HepG2 (cell line): ENCODE data around the gene CDHR4. TPM values are rescaled to one million over a fixed set of nuclear protein-coding genes. Genes with fewer than 3 reads are reported as not detected.

Source experiments
- ARNTL ChIP-seq: sonication (generic); formaldehyde crosslinking; IDR thresholded peaks from 2 replicates; pipeline ENCODE4 v1.4.0; 2020; ENCODE audit warnings: mild to moderate bottlenecking, missing genetic modification reagents
- BRD4 ChIP-seq: sonication (generic); formaldehyde crosslinking; IDR thresholded peaks from 2 replicates; pipeline ENCODE4 v1.4.0; 2020; ENCODE audit warnings: missing genetic modification reagents
- CREBL2 ChIP-seq: sonication (generic); formaldehyde crosslinking; IDR thresholded peaks from 2 replicates; pipeline ENCODE4 v1.8.1; 2023; ENCODE audit warnings: missing genetic modification reagents, mild to moderate bottlenecking, borderline replicate concordance
- CTCF ChIP-seq: sonication (generic); formaldehyde crosslinking; IDR thresholded peaks from 2 replicates; pipeline ENCODE4 v1.5.0; 2020; ENCODE audit warnings: mild to moderate bottlenecking, missing genetic modification reagents, moderate library complexity
- FOSL2 ChIP-seq: sonication (generic); formaldehyde crosslinking; IDR thresholded peaks from 2 replicates; pipeline ENCODE4 v1.4.0; 2020; ENCODE audit warnings: missing genetic modification reagents
- ISX ChIP-seq: sonication (generic); formaldehyde crosslinking; conservative IDR thresholded peaks from 2 replicates; pipeline ENCODE4 v1.5.0; 2020; ENCODE audit warnings: missing genetic modification reagents
- JUN ChIP-seq: sonication (generic); formaldehyde crosslinking; IDR thresholded peaks from 2 replicates; pipeline ENCODE4 v1.4.0; 2020; ENCODE audit warnings: mild to moderate bottlenecking, missing genetic modification reagents
- MAZ ChIP-seq, 2 experiments: sonication (generic) in 1 of 2; formaldehyde crosslinking in 1 of 2; IDR thresholded peaks; 2 replicates each; pipeline versions ENCODE4 v1.5.0 to v1.6.1; 2012 to 2020; ENCODE audit warnings: low read depth in 2 of 2, mild to moderate bottlenecking in 2 of 2, borderline replicate concordance in 1 of 2, improper control_type of control experiment in 1 of 2, low read length in 1 of 2, missing genetic modification reagents in 1 of 2, moderate library complexity in 1 of 2
- NFE2L2 ChIP-seq: fragments of 150-350 bp; IDR thresholded peaks from 2 replicates; pipeline ENCODE4 v1.6.1; 2014; ENCODE audit warnings: low read length
- PHF21A ChIP-seq: sonication (generic); formaldehyde crosslinking; IDR thresholded peaks from 2 replicates; pipeline ENCODE4 v1.5.0; 2020; ENCODE audit warnings: mild to moderate bottlenecking, missing genetic modification reagents
- SIN3A ChIP-seq: IDR thresholded peaks from 2 replicates; pipeline ENCODE4 v1.6.1; 2011; ENCODE audit warnings: low read depth, mild to moderate bottlenecking, control low read depth, low read length, borderline replicate concordance
- SMARCE1 ChIP-seq: fragments of 450-650 bp; IDR thresholded peaks from 2 replicates; pipeline ENCODE4 v1.6.1; 2017; ENCODE audit warnings: borderline replicate concordance
- SMC3 ChIP-seq: IDR thresholded peaks from 2 replicates; pipeline ENCODE4 v1.6.1; 2011; ENCODE audit warnings: low read length, improper control_type of control experiment
- TBP ChIP-seq: sonication (generic); formaldehyde crosslinking; IDR thresholded peaks from 2 replicates; pipeline ENCODE4 v1.5.0; 2020; ENCODE audit warnings: missing genetic modification reagents
- TEAD3 ChIP-seq: optimal IDR thresholded peaks from 2 replicates; pipeline ENCODE3; 2016; ENCODE audit warnings: borderline replicate concordance
- YEATS2 ChIP-seq: sonication (generic); formaldehyde crosslinking; IDR thresholded peaks from 2 replicates; pipeline ENCODE4 v1.4.0; 2020; ENCODE audit warnings: missing genetic modification reagents, borderline replicate concordance
- YY1 ChIP-seq: IDR thresholded peaks from 2 replicates; pipeline ENCODE4 v1.6.1; 2011; ENCODE audit warnings: low read length, low read depth, moderate library complexity, mild to moderate bottlenecking; ENCODE audit not compliant: insufficient read depth, insufficient replicate concordance
- ZKSCAN5 ChIP-seq: sonication (generic); formaldehyde crosslinking; IDR thresholded peaks from 2 replicates; pipeline ENCODE4 v1.5.1; 2020; ENCODE audit warnings: mild to moderate bottlenecking, missing genetic modification reagents
- ZNF124 ChIP-seq: sonication (generic); formaldehyde crosslinking; IDR thresholded peaks from 2 replicates; pipeline ENCODE4 v1.4.0; 2020; ENCODE audit warnings: missing genetic modification reagents
- ZNF205 ChIP-seq: IDR thresholded peaks from 2 replicates; pipeline ENCODE4 v1.6.1; 2018; ENCODE audit warnings: missing biosample characterization, missing genetic modification reagents
- ZNF451 ChIP-seq: sonication (generic); formaldehyde crosslinking; IDR thresholded peaks from 2 replicates; pipeline ENCODE4 v1.5.0; 2020; ENCODE audit warnings: mild to moderate bottlenecking, missing genetic modification reagents
- ZNF484 ChIP-seq: sonication (generic); formaldehyde crosslinking; IDR thresholded peaks from 2 replicates; pipeline ENCODE4 v1.5.1; 2020; ENCODE audit warnings: mild to moderate bottlenecking, low read depth, missing genetic modification reagents, borderline replicate concordance
- ZNF652 ChIP-seq: IDR thresholded peaks from 2 replicates; pipeline ENCODE4 v1.6.1; 2016; ENCODE audit warnings: low read depth, borderline replicate concordance
- ZSCAN22 ChIP-seq: sonication (generic); formaldehyde crosslinking; IDR thresholded peaks from 2 replicates; pipeline ENCODE4 v1.4.0; 2020; ENCODE audit warnings: mild to moderate bottlenecking, missing genetic modification reagents
- polyA plus RNA-seq, 8 experiments: library from polyadenylated mRNA; depleted of rRNA in 3 of 8; stranded (reverse) in 7 of 8; unstranded in 1 of 8; fragments of >200 nt; fragmentation: Illumina TruSeq in 4 of 8; extraction: Trizol in 4 of 8; gene quantifications; 2 replicates each; pipeline versions ENCODE4 v1.2.1 to v1.2.3, GENCODE V29; 2011 to 2016; ENCODE audit warnings: low read depth in 4 of 8, missing spikeins in 1 of 8, mixed read lengths in 1 of 8; ENCODE audit not compliant: insufficient read depth in 1 of 8
- total RNA-seq, 5 experiments: library from RNA; depleted of rRNA; stranded (reverse); fragments of >200 nt; fragmentation: Illumina TruSeq; extraction: Trizol; gene quantifications; 2 replicates each; pipeline ENCODE4 v1.2.3, GENCODE V29; 2016; ENCODE audit warnings: low read depth in 1 of 5

CDHR4 gene
- total and polyA plus RNA-seq, 2 of the 13 experiments (the other 11 are each of a cell fraction or from before 2014, with no cell fraction given), result 0.21 TPM; not detected in 1

GRCh38 chr3:49841126-49841696 lies 41.5 kb upstream of the CDHR4 start (continued):
- no peak for TF ChIP-seq CREBL2
- no peak for TF ChIP-seq TEAD3 (CRISPR knock-in tag)
- TF ChIP-seq PHF21A (CRISPR knock-in tag), result no peak
- TF ChIP-seq TBP (CRISPR knock-in tag), result no peak
- TF ChIP-seq ZSCAN22 (CRISPR knock-in tag), result no peak
- TF ChIP-seq ZNF652 (CRISPR knock-in tag), result no peak
- TF ChIP-seq YY1, result no peak
- no peak for TF ChIP-seq ZKSCAN5 (CRISPR knock-in tag)
- TF ChIP-seq FOSL2 (CRISPR knock-in tag), result peak; percentile 15; the same call in 1 of the 2 replicates
- TF ChIP-seq JUN, result no peak
- TF ChIP-seq ZNF124 (CRISPR knock-in tag), result no peak
- TF ChIP-seq ISX (CRISPR knock-in tag), result no peak
- TF ChIP-seq MAZ (IDR thresholded peaks at IDR 0.05; ENCODE audit: borderline replicate concordance, low read depth, low read length), result no peak
- TF ChIP-seq MAZ (CRISPR knock-in tag; IDR thresholded peaks at IDR 0.05; ENCODE audit: low read depth), result no peak
- TF ChIP-seq SMARCE1, result no peak
- TF ChIP-seq ZNF451, result no peak
- TF ChIP-seq SIN3A, result no peak
- peak; percentile 78 for TF ChIP-seq CTCF (CRISPR knock-in tag)
- no peak for TF ChIP-seq YEATS2 (CRISPR knock-in tag)
- no peak for TF ChIP-seq ZNF484 (CRISPR knock-in tag)
- TF ChIP-seq NFE2L2, result no peak
- TF ChIP-seq SMC3, result peak; percentile 43; the same call in 1 of the 2 replicates
- TF ChIP-seq BRD4 (CRISPR knock-in tag), result no peak
- TF ChIP-seq ZNF205 (CRISPR knock-in tag), result peak; percentile 95
- TF ChIP-seq ARNTL (CRISPR knock-in tag), result no peak
